ENCODE results near the gene SDR42E2. TPM values are rescaled to one million over a fixed set of nuclear protein-coding genes. Genes with fewer than 3 reads are reported as not detected.

SDR42E2 gene
- polyA plus RNA-seq, 1 of the 3 experiments (the other 2 are of a cell fraction) = not detected

DNA sequence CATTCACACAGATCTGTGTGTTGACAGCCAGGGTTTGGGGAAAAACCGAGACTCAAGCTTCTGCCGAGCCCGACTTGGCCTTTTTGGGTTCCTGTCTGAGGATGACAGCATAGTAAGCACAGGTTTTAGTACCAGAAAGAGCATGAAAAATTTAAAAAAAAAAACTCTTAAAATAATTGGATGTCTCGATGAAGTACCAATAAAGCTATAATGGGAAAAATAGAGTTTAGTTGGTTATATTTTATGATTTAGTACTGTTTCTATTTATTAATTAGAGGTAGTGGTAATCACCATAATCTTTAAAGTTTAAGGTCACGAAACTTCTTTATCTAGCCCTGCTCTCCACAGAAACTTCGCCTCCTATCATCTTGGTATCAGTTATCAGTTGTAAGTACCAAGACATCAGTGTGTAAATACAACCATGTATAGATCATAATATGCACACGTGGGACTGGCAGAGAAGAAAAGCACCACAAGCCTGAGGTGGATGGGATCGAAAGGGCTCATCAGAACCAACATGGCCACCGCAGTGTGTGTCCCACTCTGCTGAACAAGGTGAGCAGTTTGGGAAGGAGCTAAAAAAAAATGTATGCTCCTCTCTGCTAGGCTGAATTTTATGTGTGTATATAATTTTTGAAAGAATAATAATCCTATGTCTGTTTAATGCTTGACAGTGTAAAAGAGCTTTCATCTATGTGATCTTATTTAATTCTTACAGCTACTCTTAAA, 29.4 kb downstream of the SDR42E2 start:
- ChIA-PET CTCF (interaction anchor here (0.7 to 9.3 kb wide), 7 partner anchors 8 to 185 kb away, joined by 3 to 115 read pairs (median 3); partner anchors contain the start of gene POLR3E), POLR2A (interaction anchor here (1.0 kb wide), 3 partner anchors 25 to 109 kb away, joined by 3 to 4 read pairs (median 3); no protein-coding TSS in a partner anchor)
- Histone ChIP-seq H3K27me3 (ENCODE audit: insufficient read depth) (no peaks in the 10 kb centered on the region), H3K4me1 (ENCODE audit: control insufficient read depth in 1 of 2, insufficient read depth in 2 of 2, low read depth in 1 of 2, low read length in 1 of 2) (peaks cover 3 to 26% of the 10 kb centered on the region in 2 experiments; a peak in 2 of 4 replicates), H3F3A (replicated peaks; ENCODE audit: insufficient read depth) (peaks cover 15% of the 10 kb centered on the region), H4K20me1 (ENCODE audit: insufficient read depth) (no peaks in the 10 kb centered on the region), H3K9me3 (no peaks in the 10 kb centered on the region), H2AFZ (ENCODE audit: low read depth) (peak overlapping the region; percentile 77), H3K4me2 (peak overlapping the region; percentile 75), H3K36me3 (replicated peaks in 1 of 2; ENCODE audit: control insufficient read depth in 1 of 2, insufficient read depth in 2 of 2, low read length in 1 of 2) (no peaks in the 10 kb centered on the region), H3K9me2 (no peaks in the 10 kb centered on the region), H3K27ac (ENCODE audit: low read depth in 2 of 2, low read length in 1 of 2) (peak overlapping the region; percentile 85), H3K9ac (peak overlapping the region; percentile 73), H3K4me3 (ENCODE audit: low read depth in 2 of 2, low read length in 1 of 2) (peak overlapping the region; percentile 58 to 62), H3K79me2 (ENCODE audit: insufficient read depth) (no peaks in the 10 kb centered on the region)
- TF ChIP-seq TCF12 (IDR thresholded peaks at IDR 0.05) (no peak), GATA2 (CRISPR knock-in tag; IDR thresholded peaks at IDR 0.05) (no peak), RFX5 (IDR thresholded peaks at IDR 0.05; ENCODE audit: low read length) (peak; percentile 37; the same call in 1 of the 2 replicates), YY1 (IDR thresholded peaks at IDR 0.05; ENCODE audit: low read depth) (peak; percentile 28; the same call in 1 of the 2 replicates), RCOR1 (IDR thresholded peaks at IDR 0.05; ENCODE audit: low read length) (no peak), SIN3A (IDR thresholded peaks at IDR 0.05; ENCODE audit: borderline replicate concordance, low read depth, low read length) (no peak), CHD2 (IDR thresholded peaks at IDR 0.05; ENCODE audit: low read length, partially characterized antibody) (no peak), ELF1 (IDR thresholded peaks at IDR 0.05) (no peak), FOXJ3 (CRISPR knock-in tag; IDR thresholded peaks at IDR 0.05) (no peak), GABPA (IDR thresholded peaks at IDR 0.05; ENCODE audit: low read depth) (no peak), SMC3 (IDR thresholded peaks at IDR 0.05; ENCODE audit: low read depth, low read length) (no peak), POLR2AphosphoS5 (IDR thresholded peaks at IDR 0.05; ENCODE audit: low read depth, low read length) (no peak), TEAD4 (IDR thresholded peaks at IDR 0.05; ENCODE audit: borderline replicate concordance, insufficient read depth) (no peak), MXI1 (IDR thresholded peaks at IDR 0.05; ENCODE audit: low read depth, low read length) (no peak), NFIC (IDR thresholded peaks at IDR 0.05; ENCODE audit: borderline replicate concordance) (no peak)
- TF ChIP-seq, protein P1, sequence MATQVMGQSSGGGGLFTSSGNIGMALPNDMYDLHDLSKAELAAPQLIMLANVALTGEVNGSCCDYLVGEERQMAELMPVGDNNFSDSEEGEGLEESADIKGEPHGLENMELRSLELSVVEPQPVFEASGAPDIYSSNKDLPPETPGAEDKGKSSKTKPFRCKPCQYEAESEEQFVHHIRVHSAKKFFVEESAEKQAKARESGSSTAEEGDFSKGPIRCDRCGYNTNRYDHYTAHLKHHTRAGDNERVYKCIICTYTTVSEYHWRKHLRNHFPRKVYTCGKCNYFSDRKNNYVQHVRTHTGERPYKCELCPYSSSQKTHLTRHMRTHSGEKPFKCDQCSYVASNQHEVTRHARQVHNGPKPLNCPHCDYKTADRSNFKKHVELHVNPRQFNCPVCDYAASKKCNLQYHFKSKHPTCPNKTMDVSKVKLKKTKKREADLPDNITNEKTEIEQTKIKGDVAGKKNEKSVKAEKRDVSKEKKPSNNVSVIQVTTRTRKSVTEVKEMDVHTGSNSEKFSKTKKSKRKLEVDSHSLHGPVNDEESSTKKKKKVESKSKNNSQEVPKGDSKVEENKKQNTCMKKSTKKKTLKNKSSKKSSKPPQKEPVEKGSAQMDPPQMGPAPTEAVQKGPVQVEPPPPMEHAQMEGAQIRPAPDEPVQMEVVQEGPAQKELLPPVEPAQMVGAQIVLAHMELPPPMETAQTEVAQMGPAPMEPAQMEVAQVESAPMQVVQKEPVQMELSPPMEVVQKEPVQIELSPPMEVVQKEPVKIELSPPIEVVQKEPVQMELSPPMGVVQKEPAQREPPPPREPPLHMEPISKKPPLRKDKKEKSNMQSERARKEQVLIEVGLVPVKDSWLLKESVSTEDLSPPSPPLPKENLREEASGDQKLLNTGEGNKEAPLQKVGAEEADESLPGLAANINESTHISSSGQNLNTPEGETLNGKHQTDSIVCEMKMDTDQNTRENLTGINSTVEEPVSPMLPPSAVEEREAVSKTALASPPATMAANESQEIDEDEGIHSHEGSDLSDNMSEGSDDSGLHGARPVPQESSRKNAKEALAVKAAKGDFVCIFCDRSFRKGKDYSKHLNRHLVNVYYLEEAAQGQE (IDR thresholded peaks at IDR 0.05; ENCODE audit: low read depth, low read length) = no peak
- TF ChIP-seq, protein P2, sequence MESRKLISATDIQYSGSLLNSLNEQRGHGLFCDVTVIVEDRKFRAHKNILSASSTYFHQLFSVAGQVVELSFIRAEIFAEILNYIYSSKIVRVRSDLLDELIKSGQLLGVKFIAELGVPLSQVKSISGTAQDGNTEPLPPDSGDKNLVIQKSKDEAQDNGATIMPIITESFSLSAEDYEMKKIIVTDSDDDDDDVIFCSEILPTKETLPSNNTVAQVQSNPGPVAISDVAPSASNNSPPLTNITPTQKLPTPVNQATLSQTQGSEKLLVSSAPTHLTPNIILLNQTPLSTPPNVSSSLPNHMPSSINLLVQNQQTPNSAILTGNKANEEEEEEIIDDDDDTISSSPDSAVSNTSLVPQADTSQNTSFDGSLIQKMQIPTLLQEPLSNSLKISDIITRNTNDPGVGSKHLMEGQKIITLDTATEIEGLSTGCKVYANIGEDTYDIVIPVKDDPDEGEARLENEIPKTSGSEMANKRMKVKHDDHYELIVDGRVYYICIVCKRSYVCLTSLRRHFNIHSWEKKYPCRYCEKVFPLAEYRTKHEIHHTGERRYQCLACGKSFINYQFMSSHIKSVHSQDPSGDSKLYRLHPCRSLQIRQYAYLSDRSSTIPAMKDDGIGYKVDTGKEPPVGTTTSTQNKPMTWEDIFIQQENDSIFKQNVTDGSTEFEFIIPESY (IDR thresholded peaks at IDR 0.05; ENCODE audit: borderline replicate concordance, low read depth) = no peak
- TF ChIP-seq, protein P3, sequence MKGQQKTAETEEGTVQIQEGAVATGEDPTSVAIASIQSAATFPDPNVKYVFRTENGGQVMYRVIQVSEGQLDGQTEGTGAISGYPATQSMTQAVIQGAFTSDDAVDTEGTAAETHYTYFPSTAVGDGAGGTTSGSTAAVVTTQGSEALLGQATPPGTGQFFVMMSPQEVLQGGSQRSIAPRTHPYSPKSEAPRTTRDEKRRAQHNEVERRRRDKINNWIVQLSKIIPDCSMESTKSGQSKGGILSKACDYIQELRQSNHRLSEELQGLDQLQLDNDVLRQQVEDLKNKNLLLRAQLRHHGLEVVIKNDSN (IDR thresholded peaks at IDR 0.05; ENCODE audit: borderline replicate concordance, low read depth) = no peak
- TF ChIP-seq, protein P4, sequence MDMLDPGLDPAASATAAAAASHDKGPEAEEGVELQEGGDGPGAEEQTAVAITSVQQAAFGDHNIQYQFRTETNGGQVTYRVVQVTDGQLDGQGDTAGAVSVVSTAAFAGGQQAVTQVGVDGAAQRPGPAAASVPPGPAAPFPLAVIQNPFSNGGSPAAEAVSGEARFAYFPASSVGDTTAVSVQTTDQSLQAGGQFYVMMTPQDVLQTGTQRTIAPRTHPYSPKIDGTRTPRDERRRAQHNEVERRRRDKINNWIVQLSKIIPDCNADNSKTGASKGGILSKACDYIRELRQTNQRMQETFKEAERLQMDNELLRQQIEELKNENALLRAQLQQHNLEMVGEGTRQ (IDR thresholded peaks at IDR 0.05; ENCODE audit: borderline replicate concordance, low read depth, low read length) = no peak
- TF ChIP-seq, protein P5, sequence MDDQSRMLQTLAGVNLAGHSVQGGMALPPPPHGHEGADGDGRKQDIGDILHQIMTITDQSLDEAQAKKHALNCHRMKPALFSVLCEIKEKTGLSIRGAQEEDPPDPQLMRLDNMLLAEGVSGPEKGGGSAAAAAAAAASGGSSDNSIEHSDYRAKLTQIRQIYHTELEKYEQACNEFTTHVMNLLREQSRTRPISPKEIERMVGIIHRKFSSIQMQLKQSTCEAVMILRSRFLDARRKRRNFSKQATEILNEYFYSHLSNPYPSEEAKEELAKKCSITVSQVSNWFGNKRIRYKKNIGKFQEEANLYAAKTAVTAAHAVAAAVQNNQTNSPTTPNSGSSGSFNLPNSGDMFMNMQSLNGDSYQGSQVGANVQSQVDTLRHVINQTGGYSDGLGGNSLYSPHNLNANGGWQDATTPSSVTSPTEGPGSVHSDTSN (IDR thresholded peaks at IDR 0.05) = no peak
- TF ChIP-seq, protein P6, sequence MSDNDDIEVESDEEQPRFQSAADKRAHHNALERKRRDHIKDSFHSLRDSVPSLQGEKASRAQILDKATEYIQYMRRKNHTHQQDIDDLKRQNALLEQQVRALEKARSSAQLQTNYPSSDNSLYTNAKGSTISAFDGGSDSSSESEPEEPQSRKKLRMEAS (IDR thresholded peaks at IDR 0.05; ENCODE audit: low read depth) = peak; percentile 6; the same call in 1 of the 2 replicates
- WGBS (ENCODE audit: low lambda C conversion rate) = 19% methylated on average over 9 of the region's 9 CpGs
- DNase-seq = no peak

All from SK-N-SH (cell line).